HPDE6-E6E7 (cell line): ENCODE results near the gene PPM1F.
"Not testable (repeated sequence)": the region's sequence is repeated elsewhere in the genome, so short reads cannot be mapped to it uniquely, and the experiment has no call there.

ENCODE experiments used
- DNase-seq: peaks from one replicate; pipeline ENCODE4 v3.0.0; 2011; ENCODE audit warnings: missing footprints; ENCODE audit errors: extremely low spot score

The PPM1F gene

GRCh38 chr22:21894799-21895198, 57.8 kb downstream of the PPM1F start:
- DNase-seq = no peak

- no peak for DNase-seq
These were observed 63.2 kb downstream of the PPM1F start for GRCh38 chr22:21889251-21889990.

GRCh38 chr22:21887841-21888240, 64.8 kb downstream of the PPM1F start:
- DNase-seq = no peak

- not testable (repeated sequence) for DNase-seq
These were observed 68.7 kb downstream of the PPM1F start for GRCh38 chr22:21883930-21884329.

GRCh38 chr22:21882754-21883333, 69.8 kb downstream of the PPM1F start:
- not testable (repeated sequence) for DNase-seq

- DNase-seq = no peak
These were observed 70.6 kb downstream of the PPM1F start for GRCh38 chr22:21881841-21882753.

GRCh38 chr22:21876486-21877176, 76.0 kb downstream of the PPM1F start:
- no peak for DNase-seq

- DNase-seq = not testable (repeated sequence)
These were observed 77.7 kb downstream of the PPM1F start for GRCh38 chr22:21874953-21875352.

- DNase-seq = no peak
These were observed 79.0 kb downstream of the PPM1F start for GRCh38 chr22:21873619-21874018.

- DNase-seq = not testable (repeated sequence)
These were observed 79.9 kb downstream of the PPM1F start for GRCh38 chr22:21872741-21873140.
